Measurements from ENCODE around the gene ST6GALNAC1.

GRCh38 chr17:76660656-76661042, 17.1 kb upstream of the ST6GALNAC1 start:
- TF ChIP-seq POLR2A (IDR thresholded peaks at IDR 0.05) = no peak
- TF ChIP-seq CTCF (IDR thresholded peaks at IDR 0.05) = no peak

Data from thyroid gland (tissue), 4 donors.